GM19043 (cell line): ENCODE measurements around the gene ZNF205.
"Not testable (repeated sequence)": the region's sequence is repeated elsewhere in the genome, so short reads cannot be mapped to it uniquely, and the experiment has no call there.

Experiments
- ATAC-seq: cut with Tn5 transposase; IDR thresholded peaks from one replicate; pipeline ENCODE4 v1.9.1; 2021; ENCODE audit warnings: low read depth; ENCODE audit not compliant: unreplicated experiment

ZNF205 gene

DNA sequence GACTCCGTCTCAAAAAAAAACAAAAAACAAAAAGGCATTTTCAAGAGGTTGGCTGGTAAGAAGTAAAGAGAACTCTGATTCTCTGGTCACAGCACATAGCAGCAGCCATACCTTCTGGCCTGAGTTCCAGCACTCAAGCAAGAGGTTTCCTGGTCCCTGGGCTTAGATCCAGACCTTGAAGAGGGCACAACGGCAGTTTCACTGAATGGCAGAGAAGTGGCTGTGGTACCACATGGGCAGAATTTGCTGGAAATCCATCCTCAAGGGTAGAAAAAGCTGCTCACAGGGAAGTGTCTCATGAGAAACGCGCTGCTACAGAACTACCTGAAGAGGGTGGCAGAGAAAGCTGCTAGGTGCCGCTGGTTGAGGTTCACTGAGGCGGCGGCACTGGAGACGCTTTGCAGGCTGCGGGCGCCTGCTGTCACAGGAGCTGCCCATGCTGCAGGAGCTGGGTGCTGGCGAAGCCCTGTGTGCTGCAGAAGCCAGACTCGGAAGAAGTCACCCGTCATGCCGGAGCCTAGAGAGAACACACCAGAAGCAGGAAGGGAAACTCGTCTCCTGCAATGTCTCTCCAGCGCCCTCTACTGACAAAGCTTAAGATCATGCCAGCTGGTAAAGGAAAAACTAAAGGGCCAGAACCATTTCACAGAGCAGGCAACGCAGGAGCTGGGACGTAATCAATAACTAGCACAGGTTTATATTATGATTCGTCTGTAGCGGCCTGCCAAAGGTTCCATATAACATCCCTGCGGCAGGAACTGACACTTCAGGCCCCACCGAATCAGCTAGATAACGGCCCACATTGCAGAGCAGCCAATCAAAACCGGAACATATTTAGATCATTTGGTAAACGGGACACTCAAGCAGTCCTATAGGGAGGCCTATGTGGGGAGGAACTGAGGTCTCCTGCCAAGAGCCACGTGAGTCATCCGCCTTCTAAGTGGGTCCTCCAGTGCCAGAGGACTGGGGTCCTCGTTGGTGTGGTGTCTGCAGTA lies 17.0 kb downstream of the ZNF205 start:
- ATAC-seq, result no peak

DNA sequence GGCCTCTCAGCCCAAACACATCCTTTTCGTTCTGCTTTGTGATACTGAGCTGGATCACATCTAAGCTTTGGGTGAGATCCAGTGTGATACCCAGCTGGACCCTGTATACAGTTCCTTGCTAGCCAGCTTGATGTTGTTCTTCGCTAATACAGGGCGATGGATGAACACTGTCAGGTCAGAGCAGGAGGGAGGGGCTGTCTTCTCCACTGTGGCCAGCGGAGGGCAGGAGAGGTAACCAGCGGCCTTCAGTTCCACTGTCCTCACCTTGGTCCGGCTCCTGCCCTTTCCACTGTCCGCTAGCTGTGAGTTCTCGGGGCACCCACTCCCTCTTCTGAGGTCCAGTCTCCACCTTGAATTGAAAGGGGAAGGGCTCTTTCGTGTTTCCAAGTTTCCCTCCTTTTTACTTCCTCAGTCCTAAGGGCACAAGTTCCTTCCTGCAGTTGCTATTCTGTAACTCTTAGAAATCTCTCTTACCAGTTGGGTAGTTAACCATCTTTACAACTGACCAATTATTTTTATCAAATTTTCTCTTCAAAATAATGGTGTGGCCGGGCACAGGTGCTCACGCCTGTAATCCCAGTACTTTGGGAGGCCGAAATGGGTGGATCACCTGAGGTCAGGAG lies 19.5 kb downstream of the ZNF205 start:
- no peak for ATAC-seq

DNA sequence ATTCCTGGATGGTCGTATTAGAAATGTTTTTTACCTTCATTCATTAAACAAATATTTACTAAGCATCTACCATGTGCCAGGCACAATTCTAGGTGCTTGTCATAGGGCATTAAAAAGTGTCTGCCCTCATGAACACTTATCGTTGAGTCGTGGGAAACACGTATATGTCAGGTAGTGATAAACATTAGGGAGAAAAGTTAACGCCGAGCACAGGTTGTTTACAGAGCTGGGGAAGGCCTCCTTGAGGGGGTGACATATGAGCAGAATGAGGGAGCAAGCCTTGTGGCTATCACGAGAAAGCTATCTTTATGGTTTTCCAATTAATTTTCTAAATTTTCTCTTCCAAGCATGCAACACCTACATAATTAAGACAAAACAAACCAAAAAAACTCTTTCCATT lies 21.5 kb downstream of the ZNF205 start:
- ATAC-seq, result no peak

DNA sequence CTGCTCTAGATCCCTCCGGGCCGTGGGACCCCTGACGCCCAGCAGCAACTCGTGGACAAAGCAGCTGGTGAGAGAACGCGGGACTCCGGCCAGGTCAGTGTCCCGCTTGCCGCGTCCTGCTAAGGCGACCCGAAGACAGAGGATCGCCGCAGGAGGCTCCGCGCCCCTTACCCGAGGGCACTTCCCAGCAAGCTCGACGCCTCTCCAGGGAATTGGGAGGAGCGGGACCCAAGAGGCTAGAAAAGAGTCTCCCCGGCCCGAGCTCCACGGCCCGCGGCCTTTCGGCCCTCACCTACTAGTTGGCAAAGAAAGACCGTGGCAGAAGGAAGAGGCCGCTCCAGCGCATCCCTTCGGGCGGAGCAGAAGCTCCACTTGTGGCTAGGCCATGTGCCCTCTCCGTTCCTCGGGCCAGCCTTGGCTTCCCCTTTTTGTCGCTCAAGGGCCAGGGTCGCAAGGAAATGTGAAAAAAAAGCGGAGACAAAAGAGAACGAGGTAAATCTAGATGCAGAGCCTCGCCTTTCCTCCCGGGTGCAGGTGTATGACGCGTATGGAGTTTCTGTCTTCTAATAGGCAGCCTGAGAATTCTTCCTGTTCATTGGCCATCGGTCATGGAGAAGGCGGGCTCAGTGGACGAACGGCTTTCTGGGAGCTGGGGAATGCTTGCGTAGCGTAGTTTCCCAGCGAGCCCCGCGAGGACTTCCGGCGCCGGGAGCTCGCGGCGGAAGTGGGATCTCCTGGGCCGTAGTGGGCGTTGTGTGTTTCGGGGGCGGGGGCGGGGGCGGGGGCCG lies 22.1 kb downstream of the ZNF205 start, which contains the start of gene ZNF213:
ZNF213 (plus strand) TSS at position 692 of the 788 bp plus-strand sequence. CDS start 2,252 bp downstream, outside the sequence.
- ATAC-seq, result peak; percentile 86

DNA sequence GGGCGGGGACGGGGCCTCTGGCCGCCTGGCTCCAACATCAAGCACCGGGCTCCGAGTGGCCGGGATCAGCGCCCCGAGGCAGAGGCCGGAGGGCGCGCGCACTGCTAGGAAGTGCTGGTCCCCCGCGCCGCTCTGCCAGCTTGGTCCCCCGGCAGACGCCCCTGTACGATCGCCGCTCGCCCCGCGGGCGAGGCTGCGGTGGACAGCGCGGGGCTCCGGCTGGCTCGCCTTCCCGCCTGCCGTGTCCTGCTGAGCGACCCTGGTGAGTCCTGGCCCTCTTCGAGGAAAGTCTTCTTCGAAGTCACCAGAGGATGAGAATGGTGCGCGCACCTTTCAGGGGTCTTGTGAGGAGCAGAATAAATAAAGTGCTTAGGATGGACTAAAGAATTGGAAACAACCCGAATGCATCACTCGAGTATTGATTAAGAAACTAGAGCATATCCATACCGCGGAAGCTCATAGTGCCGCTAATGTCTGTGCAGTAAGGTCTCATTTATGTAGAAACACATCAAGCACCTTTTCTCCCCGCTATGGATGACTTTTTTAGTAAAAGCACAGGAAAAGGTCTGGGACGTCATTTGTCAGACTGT lies 22.8 kb downstream of the ZNF205 start:
- ATAC-seq, result no peak

DNA sequence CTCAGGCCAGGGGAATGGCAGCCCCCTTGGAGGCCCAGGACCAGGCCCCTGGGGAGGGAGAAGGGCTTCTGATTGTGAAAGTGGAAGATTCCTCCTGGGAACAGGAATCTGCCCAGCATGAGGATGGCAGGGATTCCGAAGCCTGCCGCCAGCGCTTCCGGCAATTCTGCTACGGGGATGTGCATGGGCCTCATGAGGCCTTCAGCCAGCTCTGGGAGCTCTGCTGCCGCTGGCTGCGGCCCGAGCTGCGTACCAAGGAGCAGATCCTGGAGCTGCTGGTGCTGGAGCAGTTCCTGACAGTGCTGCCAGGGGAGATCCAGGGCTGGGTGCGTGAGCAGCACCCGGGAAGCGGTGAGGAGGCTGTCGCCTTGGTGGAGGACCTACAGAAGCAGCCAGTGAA lies 24.9 kb downstream of the ZNF205 start:
- ATAC-seq, result no peak

DNA sequence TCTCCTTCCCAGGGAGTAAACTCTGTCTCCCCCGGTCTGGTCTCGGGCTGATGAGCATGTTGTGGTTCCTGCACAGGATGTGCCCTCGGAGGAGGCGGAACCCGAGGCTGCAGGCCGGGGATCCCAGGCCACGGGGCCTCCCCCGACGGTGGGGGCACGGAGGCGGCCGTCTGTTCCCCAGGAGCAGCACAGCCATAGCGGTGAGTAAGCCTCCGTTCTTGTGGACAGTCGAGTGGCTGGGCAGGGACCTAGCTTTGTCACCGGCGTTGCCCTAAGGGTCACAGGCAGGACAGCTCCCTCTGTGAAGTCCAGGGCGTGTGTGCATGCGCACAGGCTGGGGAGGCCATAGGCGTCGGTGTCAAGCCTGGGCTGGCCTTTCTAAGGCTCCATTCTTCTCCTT lies 26.0 kb downstream of the ZNF205 start:
- no peak for ATAC-seq

DNA sequence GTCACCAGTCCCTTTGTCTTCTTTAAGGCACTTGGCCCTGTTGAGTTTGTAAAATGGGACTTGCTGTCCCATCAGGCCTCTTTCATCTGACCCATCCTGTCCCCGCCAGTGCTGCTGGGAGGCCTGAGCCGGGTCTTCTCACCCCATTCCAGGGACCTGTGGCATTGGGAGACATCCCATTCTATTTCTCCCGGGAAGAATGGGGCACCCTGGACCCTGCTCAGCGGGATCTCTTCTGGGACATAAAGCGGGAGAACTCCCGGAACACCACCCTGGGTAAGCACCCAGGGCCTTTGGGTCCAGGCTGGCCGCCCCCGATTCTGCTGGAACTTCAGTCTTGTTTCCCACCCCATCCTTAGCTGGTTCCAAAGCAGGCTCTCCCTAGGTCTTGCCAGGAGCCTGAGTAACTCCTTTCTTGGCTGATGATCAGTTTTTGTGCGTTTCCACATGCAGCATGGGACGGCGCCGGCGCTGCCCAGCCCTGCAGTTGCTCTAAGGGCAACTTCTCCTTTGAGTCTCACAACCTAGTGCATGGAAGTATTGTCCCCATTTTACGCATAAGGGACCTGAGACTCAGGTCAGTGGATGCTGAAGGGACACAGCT lies 26.5 kb downstream of the ZNF205 start:
- no peak for ATAC-seq

DNA sequence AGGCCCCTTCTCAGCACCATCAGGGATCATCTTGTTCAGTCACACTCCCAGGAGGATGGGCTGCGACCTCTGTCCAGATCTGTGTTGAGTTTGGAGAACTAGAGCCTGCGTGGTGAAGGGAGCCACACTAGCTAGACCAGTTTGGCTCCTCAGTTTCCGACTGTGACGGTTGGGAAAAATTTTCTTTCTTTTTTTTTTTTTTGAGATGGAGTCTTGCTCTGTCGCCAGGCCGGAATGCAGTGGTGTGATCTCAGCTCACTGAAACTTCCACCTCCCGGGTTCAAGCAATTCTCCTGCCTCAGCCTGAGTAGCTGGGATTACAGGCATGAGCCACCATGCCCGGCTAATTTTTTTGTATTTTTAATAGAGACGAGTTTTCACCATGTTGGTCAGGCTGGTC lies 27.2 kb downstream of the ZNF205 start:
- not testable (repeated sequence) for ATAC-seq

DNA sequence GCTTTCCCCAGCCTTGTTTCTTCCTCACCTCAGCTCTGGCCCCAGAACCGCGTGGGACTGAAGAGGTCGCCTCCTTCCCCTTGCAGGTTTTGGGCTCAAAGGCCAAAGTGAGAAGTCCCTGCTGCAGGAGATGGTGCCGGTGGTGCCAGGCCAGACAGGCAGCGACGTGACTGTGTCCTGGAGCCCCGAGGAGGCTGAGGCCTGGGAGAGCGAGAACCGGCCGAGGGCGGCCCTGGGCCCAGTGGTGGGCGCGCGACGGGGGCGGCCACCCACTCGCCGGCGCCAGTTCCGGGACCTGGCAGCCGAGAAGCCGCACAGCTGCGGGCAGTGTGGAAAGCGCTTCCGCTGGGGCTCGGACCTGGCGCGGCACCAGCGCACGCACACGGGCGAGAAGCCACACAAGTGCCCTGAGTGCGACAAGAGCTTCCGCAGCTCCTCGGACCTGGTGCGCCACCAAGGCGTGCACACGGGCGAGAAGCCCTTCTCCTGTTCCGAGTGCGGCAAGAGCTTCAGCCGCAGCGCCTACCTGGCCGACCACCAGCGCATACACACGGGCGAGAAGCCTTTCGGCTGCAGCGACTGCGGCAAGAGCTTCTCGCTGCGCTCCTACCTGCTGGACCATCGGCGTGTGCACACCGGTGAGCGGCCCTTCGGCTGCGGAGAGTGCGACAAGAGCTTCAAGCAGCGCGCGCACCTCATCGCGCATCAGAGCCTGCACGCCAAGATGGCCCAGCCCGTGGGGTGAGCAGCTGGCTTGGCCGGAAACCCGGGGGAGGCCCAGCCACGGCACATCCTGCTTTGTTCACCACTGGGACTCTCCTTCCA lies 28.4 kb downstream of the ZNF205 start:
- no peak for ATAC-seq

DNA sequence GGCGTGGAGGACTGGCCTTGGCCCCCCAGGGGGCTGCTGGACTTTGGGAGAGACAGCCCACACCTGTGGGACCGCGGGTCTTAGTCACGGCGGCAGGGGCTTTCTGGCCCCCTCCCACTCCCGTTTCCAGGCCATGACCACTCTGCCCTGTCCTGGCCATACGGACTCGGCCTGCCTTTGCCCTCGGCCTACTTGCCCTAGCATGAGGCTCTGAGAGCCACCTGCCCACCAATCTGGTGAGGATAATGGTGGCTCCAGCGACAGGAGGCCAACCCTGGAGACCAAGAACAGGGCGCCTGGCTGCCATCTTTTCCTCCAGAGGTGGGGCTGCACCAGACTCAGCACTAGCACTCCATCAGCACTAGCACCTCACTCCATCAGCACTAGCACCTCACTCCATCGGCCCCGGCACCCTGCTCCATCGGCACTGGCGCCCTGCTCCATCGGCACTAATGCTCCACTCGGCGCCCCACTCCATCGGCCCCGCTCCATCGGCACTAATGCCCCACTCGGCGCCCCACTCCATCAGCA lies 29.5 kb downstream of the ZNF205 start:
- no peak for ATAC-seq

DNA sequence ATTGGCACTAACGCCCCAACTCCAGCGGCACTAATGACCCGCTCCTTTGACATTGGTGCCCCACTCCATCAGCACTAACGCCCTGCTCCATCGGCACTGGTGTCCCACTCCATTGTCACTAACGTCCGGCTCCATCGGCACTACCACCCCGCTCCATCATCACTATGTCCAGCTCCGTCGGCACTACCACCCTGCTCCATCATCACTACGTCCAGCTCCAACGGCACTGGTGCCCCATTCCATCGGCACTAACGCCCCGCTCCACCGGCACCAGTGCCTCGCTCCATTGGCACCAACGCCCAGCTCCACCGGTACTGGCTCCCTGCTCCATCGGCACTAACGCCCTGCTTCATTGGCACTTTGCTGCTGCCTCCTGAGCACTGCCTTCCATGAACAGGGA lies 29.9 kb downstream of the ZNF205 start:
- no peak for ATAC-seq

DNA sequence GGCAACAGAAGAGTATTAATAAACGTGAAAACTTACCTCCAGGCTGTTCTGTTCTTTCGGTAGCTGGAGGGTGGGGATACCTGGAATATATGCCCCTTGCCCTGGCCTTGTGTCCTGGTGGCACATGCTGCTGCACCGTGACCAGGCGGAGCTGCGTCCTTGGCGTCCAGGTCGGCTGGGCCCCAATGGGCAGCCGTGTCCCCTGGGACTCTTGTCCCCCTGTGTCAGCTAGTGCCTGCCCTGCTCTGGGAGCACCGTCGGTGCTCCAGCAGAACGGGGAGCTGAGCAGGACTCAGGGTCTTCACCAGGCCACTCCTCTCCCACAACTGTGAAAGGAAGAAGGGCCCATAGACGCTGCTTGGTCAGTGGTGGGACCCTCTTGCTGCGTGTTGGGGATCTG lies 30.4 kb downstream of the ZNF205 start:
- ATAC-seq, result no peak

DNA sequence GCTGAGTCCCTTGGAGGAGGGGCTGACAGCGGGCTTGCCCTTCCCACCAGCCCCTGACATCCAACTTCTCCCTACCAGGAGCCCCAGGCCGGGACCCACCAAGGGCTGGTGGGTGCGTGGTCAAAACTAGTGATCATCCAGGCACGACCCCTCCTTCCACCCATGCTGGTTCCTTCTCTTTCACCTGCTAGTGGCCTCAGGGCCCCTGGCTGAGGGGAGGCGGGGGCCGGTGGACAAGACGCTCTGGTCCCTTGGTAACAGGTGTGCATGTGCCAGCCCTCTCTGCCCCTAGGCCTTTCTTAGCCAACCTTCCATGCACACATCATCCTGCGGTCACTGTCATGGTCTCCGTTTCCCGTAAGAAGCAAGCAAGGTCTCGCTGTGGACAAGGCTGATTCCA lies 30.8 kb downstream of the ZNF205 start:
- ATAC-seq, result no peak

DNA sequence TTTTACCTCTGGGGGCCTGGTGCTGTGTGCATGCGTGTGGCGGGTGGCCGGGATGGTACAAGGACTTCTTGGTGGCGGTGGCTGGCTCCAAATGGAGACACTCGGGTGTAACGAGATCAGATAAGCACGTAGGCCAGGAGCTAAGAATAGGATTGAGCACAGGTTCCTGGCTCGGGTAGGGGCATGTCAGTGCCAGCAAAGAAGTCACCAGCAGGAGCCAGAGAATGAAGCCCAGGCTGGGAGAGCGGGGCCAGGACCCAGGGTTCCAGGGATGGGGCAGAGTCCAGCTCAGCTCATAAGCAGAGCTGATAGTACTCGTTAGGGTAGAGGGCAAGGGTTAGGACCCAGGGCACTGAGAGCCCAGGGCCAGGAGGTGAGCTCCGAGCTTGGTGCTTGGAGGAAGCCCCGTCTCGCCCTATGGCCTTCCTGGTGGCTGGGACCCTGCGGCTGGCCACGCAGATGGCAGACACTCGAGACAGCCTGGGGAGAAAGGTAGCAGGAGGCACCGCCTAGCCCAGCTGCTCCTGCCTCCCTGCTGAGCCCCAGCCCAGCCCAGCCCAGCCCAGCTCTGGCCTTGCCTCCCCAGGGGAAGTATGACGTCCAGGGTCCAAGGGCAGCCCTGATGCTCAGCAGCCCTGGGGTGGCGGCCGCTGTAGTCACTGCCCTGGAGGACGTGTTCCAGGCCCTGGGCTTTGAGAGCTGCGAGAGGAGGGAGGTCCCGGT lies 31.4 kb downstream of the ZNF205 start:
- ATAC-seq, result no peak

DNA sequence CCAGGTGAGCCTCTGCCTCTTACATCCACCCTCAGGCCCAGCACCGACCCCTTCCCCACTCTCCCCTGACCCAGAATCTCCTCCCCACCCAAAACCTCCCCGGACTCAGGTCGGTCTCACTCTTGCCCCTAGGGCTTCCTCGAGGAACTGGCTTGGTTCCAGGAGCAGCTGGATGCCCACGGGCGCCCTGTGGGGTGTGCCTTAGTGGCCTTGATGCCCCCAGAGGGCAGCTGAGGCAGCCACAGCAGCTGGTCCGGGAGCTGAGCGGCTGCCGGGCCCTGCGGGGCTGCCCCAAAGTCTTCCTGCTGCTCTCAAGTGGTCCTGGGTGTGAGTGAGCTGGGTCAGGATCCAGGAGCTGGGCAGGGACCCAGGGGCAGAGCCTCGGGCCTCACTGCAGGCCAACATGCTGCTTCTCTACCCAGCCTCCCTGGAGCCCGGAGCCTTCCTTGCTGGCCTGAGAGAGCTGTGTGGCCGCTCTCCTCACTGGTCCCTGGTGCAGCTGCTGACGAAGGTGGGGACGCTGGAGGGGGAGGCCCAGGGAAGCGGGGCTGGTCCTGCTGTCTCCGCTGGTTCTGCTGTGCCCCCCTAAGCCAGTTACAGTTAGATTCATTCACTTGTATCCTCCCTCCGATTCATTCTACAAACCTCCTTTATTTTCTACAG lies 32.1 kb downstream of the ZNF205 start:
- no peak for ATAC-seq

DNA sequence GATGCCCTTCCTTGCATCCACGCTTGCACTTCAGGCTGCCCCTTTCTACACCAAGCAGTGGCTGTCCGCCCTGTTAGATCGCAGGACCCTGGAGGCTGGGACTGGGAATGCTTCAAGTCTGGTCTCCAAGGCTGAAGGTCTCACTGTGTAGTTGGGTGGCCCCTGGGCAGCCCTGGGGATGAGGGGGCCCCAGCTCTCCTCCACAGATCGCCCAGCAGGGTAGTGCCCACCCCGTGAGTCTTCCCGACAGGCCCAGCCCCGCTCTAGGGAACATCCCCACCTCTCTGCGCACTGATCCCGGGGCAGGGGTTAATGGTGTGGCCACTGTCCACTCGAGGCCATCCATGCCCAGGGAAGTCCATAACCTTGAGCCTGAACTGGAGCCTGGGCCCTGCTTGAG lies 32.8 kb downstream of the ZNF205 start:
- ATAC-seq, result no peak

DNA sequence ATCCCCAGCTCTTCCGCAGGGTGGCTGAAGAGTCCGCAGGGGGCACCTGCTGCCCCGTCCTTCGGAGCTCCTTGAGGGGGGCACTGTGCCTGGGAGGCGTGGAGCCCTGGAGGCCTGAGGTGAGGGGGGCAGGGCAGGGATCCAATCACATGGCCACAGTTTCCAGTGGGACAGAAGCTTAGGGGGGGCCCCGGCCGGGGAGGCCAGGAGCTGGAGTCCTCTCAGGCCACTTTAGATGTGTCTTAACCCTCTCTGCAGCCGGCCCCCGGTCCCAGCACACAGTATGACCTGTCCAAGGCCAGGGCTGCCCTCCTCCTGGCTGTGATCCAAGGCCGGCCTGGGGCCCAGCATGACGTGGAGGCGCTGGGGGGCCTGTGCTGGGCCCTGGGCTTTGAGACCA lies 33.3 kb downstream of the ZNF205 start:
- ATAC-seq, result no peak
